Measurements from ENCODE around the gene SPEF1. TPM values are rescaled to one million over a fixed set of nuclear protein-coding genes. Genes with fewer than 3 reads are reported as not detected.

The SPEF1 gene
- total RNA-seq, 4 donors from 2014 or later, result not detected

DNA sequence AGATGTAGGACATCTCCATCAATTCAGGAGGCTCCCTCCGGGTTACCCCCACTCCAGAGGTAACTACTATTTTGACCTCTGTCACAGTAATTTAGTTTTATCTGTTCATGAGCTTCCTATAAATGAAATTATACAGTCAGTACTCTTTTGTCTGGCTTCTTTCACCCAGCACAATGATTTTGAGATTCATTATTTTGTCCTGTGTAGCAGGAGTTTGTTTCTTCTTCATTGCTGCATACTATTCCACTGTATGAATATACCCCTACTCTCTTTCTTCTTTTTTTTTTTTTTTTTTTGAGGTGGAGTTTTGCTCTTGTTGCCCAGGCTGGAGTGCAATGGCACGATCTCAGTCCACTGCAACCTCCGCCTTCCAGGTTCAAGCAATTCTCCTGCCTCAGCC, 27.3 kb upstream of the SPEF1 start:
- Histone ChIP-seq H3K27me3 (no peaks in the 10 kb centered on the region), H3K4me3 (peak overlapping the region in 1 of 2 donors; percentile 30), H3K9me3 (peaks cover 0 to 5% (median 0%) of the 10 kb centered on the region in 3 donors), H3K36me3 (peaks cover 0 to 25% of the 10 kb centered on the region in 2 donors), H3K4me1 (peaks cover 8 to 87% (median 41%) of the 10 kb centered on the region in 3 donors), H3K27ac (peak overlapping the region; percentile 88 to 97 (median 96))
- no peak for ATAC-seq
- 68% methylated on average over 3 of the region's 3 CpGs; no CpG with 5 or more reads in 1 of the 2 donors for WGBS, 2 donors (ENCODE audit: low coverage in 1 of 2)
- TF ChIP-seq POLR2AphosphoS5 (IDR thresholded peaks at IDR 0.05) (no peak), EP300 (IDR thresholded peaks at IDR 0.05) (no peak), POLR2A (IDR thresholded peaks at IDR 0.05) (no peak)
- TF ChIP-seq, protein P1, sequence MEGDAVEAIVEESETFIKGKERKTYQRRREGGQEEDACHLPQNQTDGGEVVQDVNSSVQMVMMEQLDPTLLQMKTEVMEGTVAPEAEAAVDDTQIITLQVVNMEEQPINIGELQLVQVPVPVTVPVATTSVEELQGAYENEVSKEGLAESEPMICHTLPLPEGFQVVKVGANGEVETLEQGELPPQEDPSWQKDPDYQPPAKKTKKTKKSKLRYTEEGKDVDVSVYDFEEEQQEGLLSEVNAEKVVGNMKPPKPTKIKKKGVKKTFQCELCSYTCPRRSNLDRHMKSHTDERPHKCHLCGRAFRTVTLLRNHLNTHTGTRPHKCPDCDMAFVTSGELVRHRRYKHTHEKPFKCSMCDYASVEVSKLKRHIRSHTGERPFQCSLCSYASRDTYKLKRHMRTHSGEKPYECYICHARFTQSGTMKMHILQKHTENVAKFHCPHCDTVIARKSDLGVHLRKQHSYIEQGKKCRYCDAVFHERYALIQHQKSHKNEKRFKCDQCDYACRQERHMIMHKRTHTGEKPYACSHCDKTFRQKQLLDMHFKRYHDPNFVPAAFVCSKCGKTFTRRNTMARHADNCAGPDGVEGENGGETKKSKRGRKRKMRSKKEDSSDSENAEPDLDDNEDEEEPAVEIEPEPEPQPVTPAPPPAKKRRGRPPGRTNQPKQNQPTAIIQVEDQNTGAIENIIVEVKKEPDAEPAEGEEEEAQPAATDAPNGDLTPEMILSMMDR (IDR thresholded peaks at IDR 0.05), result no peak

DNA sequence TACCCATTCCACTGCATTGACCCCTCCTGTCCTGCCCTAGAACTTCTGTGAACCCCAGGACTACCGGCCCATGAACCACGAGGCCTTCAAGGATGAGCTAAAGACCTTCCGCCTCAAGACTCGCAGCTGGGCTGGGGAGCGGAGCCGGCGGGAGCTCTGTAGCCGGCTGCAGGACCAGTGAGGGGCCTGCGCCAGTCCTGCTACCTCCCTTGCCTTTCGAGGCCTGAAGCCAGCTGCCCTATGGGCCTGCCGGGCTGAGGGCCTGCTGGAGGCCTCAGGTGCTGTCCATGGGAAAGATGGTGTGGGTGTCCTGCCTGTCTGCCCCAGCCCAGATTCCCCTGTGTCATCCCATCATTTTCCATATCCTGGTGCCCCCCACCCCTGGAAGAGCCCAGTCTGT, 23.5 kb upstream of the SPEF1 start:
- H3K9me3 ChIP-seq, result peaks cover 0 to 5% (median 0%) of the 10 kb centered on the region in 3 donors
- no peak for ATAC-seq
- no peaks in the 10 kb centered on the region for H3K27me3 ChIP-seq
- peaks cover 0 to 63% of the 10 kb centered on the region in 2 donors for H3K36me3 ChIP-seq
- H3K4me3 ChIP-seq, result no peak overlapping the region
- no peak for TF ChIP-seq POLR2AphosphoS5 (IDR thresholded peaks at IDR 0.05)
- 40% methylated on average over 1 of the region's 11 CpGs; no CpG with 5 or more reads in 1 of the 2 donors for WGBS, 2 donors (ENCODE audit: low coverage in 1 of 2)
- H3K27ac ChIP-seq, result peak overlapping the region in 3 of 4 donors; percentile 96 to 97 (median 96)
- peaks cover 4 to 79% (median 23%) of the 10 kb centered on the region in 3 donors for H3K4me1 ChIP-seq

DNA sequence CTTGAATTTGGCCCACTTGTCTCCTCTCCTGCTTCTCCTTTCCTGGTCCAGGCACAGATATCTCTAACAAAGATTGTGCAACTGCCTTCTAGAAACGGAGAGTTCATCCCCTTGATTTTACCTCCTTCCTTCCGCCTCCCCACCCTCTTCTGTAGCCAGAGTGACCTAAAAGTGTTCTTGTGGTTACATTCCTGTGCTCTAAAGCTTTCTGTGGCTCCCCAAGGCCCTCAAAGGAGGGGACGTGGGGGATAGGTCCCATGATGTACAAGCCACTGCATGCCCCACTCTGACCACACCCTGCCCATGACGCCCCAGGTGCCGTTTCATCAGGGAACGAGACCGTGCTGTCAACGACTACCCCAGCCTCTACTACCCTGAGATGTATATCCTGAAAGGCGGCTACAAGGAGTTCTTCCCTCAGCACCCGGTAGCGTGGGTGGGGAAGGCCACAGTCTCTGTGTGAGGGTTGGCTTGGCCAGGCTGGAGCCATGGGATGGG, 23.1 kb upstream of the SPEF1 start:
- peak overlapping the region in 3 of 4 donors; percentile 96 to 97 (median 96) for H3K27ac ChIP-seq
- peaks cover 4 to 80% (median 26%) of the 10 kb centered on the region in 3 donors for H3K4me1 ChIP-seq
- H3K36me3 ChIP-seq, result peaks cover 0 to 66% of the 10 kb centered on the region in 2 donors
- H3K27me3 ChIP-seq, result no peaks in the 10 kb centered on the region
- H3K9me3 ChIP-seq, result peaks cover 0 to 5% (median 0%) of the 10 kb centered on the region in 3 donors
- 56% methylated on average over 2 of the region's 11 CpGs; no CpG with 5 or more reads in 1 of the 2 donors for WGBS, 2 donors (ENCODE audit: low coverage in 1 of 2)
- no peak overlapping the region for H3K4me3 ChIP-seq
- ATAC-seq, result no peak
- TF ChIP-seq POLR2AphosphoS5 (IDR thresholded peaks at IDR 0.05), result no peak
- TF ChIP-seq POLR2A (IDR thresholded peaks at IDR 0.05), result no peak
- TF ChIP-seq EP300 (IDR thresholded peaks at IDR 0.05), result no peak
- TF ChIP-seq, protein P1 (IDR thresholded peaks at IDR 0.05), result no peak

DNA sequence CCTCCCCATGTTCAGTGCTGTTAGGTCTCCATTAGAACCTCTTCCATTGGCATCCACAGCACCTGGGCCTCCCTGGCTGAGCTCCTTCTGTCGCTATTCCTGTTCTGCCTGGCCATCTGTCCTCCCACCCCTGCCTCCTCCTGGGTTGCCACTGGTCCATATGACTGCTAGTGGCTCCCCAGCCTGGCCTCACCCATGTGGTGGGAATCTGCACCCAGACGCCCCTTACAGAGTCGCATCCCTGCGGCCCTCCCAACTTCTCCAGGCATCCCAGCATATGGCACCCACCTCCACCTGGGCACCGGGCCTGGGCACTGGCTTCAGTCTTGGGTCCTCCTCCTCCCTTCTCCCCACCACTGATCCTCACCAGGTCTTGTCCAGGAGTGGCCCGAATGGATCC, 22.6 kb upstream of the SPEF1 start:
- H3K27me3 ChIP-seq, result no peaks in the 10 kb centered on the region
- H3K27ac ChIP-seq, result peak overlapping the region in 3 of 4 donors; percentile 96 to 99 (median 97)
- H3K36me3 ChIP-seq, result peaks cover 0 to 71% of the 10 kb centered on the region in 2 donors
- no peak for ATAC-seq
- H3K4me3 ChIP-seq, result no peak overlapping the region
- peaks cover 0 to 5% (median 0%) of the 10 kb centered on the region in 3 donors for H3K9me3 ChIP-seq
- peaks cover 4 to 81% (median 30%) of the 10 kb centered on the region in 3 donors for H3K4me1 ChIP-seq
- 81 to 95% methylated on average over 3 to 4 of the region's 6 CpGs for WGBS, 2 donors (ENCODE audit: low coverage in 1 of 2)
- TF ChIP-seq, protein P1 (IDR thresholded peaks at IDR 0.05), result no peak
- TF ChIP-seq POLR2A (IDR thresholded peaks at IDR 0.05) (no peak), EP300 (IDR thresholded peaks at IDR 0.05) (no peak), POLR2AphosphoS5 (IDR thresholded peaks at IDR 0.05) (no peak)

DNA sequence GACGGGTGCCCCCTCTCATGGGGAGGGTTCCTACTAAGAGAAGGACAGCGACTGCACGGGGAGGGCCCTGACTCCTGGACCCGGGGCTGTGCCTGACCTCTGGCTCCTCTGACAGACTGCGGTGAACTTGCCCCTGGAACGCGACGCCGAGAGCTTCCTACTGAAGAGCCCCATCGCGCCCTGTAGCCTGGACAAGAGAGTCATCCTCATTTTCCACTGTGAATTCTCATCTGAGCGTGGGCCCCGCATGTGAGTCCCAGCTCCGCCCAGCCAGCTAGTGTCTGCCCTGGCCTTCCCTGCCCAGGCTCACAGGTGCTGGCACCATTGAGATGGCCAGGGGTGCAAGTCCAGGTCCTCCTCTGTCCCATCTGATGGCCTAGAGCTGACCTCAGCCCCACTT, 22.0 kb upstream of the SPEF1 start:
- Histone ChIP-seq H3K27me3 (no peaks in the 10 kb centered on the region), H3K36me3 (peaks cover 0 to 76% of the 10 kb centered on the region in 2 donors), H3K9me3 (peaks cover 0 to 5% (median 0%) of the 10 kb centered on the region in 3 donors), H3K4me1 (peaks cover 4 to 81% (median 34%) of the 10 kb centered on the region in 3 donors), H3K4me3 (no peak overlapping the region), H3K27ac (peak overlapping the region in 2 of 4 donors; percentile 96 to 99)
- no peak for ATAC-seq
- 100% methylated on average over 2 of the region's 14 CpGs; no CpG with 5 or more reads in 1 of the 2 donors for WGBS, 2 donors (ENCODE audit: low coverage in 1 of 2)
- TF ChIP-seq EP300 (IDR thresholded peaks at IDR 0.05) (no peak), POLR2A (IDR thresholded peaks at IDR 0.05) (no peak), POLR2AphosphoS5 (IDR thresholded peaks at IDR 0.05) (no peak)
- TF ChIP-seq, protein P1 (IDR thresholded peaks at IDR 0.05), result no peak
